ENCODE results near the gene GALM.

GALM gene

DNA sequence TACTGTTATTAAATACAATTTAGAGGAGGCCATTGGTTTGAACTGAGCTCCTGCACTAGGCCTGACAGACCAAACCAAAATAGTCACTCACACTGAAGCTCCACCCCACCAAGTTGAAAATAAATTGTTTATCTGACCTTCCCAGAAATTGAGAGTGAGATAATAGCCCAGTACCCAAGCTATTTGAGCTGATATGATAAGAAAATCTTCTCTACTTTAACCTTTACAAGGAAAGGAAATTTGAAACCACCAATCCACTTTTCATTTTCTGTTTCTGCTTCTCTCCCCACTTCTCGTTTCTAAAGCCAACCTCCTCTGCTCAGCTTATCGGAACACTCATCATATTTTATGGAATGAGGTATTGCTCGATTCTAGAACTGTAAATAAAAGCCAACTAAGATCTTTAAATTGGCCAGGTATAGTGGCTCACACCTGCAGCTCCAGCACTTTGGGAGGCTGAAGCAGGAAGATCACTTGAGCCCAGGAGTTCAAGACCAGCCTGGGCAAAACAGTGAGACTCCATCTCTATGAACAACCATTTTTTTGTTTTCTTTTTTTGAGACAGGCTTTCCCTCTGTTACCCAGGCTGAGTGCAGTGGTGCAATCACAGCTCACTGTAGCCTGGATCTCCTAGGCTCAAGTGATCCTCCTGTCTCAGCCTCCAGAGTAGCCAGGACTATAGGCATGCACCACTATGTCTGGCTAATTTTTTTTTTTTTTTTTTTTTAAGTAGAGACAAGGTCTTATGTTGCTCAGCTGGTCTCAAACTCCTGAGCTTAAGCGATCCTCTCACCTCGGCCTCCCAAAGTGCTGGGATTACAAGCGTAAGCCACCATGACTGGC, 13.3 kb upstream of the GALM start:
- H2BK5ac ChIP-seq (ENCODE audit: low read length) = no peak overlapping the region
- no peaks in the 10 kb centered on the region for H3K79me2 ChIP-seq (ENCODE audit: control insufficient read depth, insufficient read depth, low read length)
- H3K23ac ChIP-seq (ENCODE audit: low read length) = no peak overlapping the region
- DNase-seq = peak; percentile 27
- H3K18ac ChIP-seq (ENCODE audit: low read length) = no peak overlapping the region
- no peak overlapping the region for H3K9ac ChIP-seq (ENCODE audit: low read length)
- no peak overlapping the region for H3K4me3 ChIP-seq (ENCODE audit: low read length)
- no peak overlapping the region for H3K4ac ChIP-seq (ENCODE audit: low read depth, low read length)
- no peaks in the 10 kb centered on the region for H3K4me1 ChIP-seq (ENCODE audit: control insufficient read depth, low read depth, low read length)
- no peak overlapping the region for H3K4me2 ChIP-seq (ENCODE audit: low read length)
- H3K79me1 ChIP-seq (ENCODE audit: low read length) = no peaks in the 10 kb centered on the region
- no peak overlapping the region for H2AK5ac ChIP-seq (ENCODE audit: low read length)
- H3K36me3 ChIP-seq (ENCODE audit: control insufficient read depth, insufficient read depth, low read length) = no peaks in the 10 kb centered on the region
- no peaks in the 10 kb centered on the region for H3K27me3 ChIP-seq (ENCODE audit: insufficient read depth, low read length, poor library complexity)
- no peak overlapping the region for H3K56ac ChIP-seq (ENCODE audit: low read length)
- H2BK15ac ChIP-seq (replicated peaks; ENCODE audit: low read depth) = no peak overlapping the region
- no peak overlapping the region for H4K5ac ChIP-seq (ENCODE audit: low read length)
- no peak overlapping the region for H2BK120ac ChIP-seq (ENCODE audit: low read depth, low read length)
- WGBS (ENCODE audit: extremely low coverage, insufficient coverage, low lambda C conversion rate) = no CpG with 5 or more reads among the region's 6 CpGs
- H4K8ac ChIP-seq (ENCODE audit: low read depth, low read length) = no peak overlapping the region
- H3K27ac ChIP-seq (ENCODE audit: low read depth, low read length) = no peak overlapping the region

- Histone ChIP-seq H4K5ac (ENCODE audit: low read length) (no peak overlapping the region), H2BK15ac (replicated peaks; ENCODE audit: low read depth) (no peak overlapping the region)
- WGBS (ENCODE audit: extremely low coverage, insufficient coverage, low lambda C conversion rate) = no CpG with 5 or more reads among the region's 2 CpGs
Observed at GRCh38 chr2:38653380-38653714, 12.6 kb upstream of the GALM start.

DNA sequence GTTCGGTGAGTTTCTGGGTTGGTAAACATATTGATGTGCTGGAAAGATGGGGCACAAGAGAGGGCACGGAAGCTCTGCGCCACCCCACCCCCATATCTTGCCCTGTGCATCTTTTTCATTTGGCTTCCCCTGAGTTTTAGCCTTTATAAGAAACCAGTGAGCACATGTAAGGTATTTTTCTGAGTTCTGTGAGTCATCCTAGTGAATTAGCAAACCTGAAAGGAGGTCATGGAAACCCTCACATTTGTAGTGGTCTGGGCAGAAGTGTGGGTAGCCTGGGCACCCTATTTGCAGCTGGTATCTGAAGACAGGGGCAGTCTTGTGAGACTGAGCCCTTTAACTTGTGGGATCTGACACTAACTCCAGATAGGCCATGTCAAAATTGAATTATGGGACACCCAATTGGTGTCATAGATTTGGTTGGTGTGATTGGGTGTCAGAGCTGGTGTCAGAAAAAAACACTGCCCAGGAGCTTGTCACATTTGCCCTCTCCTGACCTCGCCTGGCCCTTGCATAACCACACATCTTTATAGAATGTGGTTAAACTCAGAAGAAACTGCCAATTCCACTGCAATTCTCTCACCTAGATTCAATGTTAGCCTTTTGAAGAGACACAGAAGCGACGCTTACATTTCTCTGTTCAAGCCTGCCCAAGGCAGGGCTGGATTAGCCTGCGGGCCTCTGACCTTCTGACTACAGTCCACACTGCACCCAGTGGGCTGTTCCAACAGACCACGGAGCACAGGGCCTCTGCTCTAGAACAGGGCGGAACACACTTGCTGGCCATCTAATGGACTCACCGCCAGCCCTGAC, 12.0 kb upstream of the GALM start:
- no peak overlapping the region for H3K4ac ChIP-seq (ENCODE audit: low read depth, low read length)
- H2BK120ac ChIP-seq (ENCODE audit: low read depth, low read length) = no peak overlapping the region
- H2BK15ac ChIP-seq (replicated peaks; ENCODE audit: low read depth) = no peak overlapping the region
- H3K79me2 ChIP-seq (ENCODE audit: control insufficient read depth, insufficient read depth, low read length) = no peaks in the 10 kb centered on the region
- H4K5ac ChIP-seq (ENCODE audit: low read length) = no peak overlapping the region
- no peaks in the 10 kb centered on the region for H3K79me1 ChIP-seq (ENCODE audit: low read length)
- H3K23ac ChIP-seq (ENCODE audit: low read length) = no peak overlapping the region
- H2AK5ac ChIP-seq (ENCODE audit: low read length) = no peak overlapping the region
- H2BK5ac ChIP-seq (ENCODE audit: low read length) = no peak overlapping the region
- no peak overlapping the region for H4K8ac ChIP-seq (ENCODE audit: low read depth, low read length)
- no CpG with 5 or more reads among the region's 10 CpGs for WGBS (ENCODE audit: extremely low coverage, insufficient coverage, low lambda C conversion rate)
- no peaks in the 10 kb centered on the region for H3K4me1 ChIP-seq (ENCODE audit: control insufficient read depth, low read depth, low read length)
- DNase-seq = no peak
- no peak overlapping the region for H3K18ac ChIP-seq (ENCODE audit: low read length)
- no peak overlapping the region for H3K4me3 ChIP-seq (ENCODE audit: low read length)
- no peaks in the 10 kb centered on the region for H3K36me3 ChIP-seq (ENCODE audit: control insufficient read depth, insufficient read depth, low read length)
- H3K27me3 ChIP-seq (ENCODE audit: insufficient read depth, low read length, poor library complexity) = no peaks in the 10 kb centered on the region
- no peak overlapping the region for H3K27ac ChIP-seq (ENCODE audit: low read depth, low read length)
- no peak overlapping the region for H3K9ac ChIP-seq (ENCODE audit: low read length)
- H3K56ac ChIP-seq (ENCODE audit: low read length) = no peak overlapping the region
- H3K4me2 ChIP-seq (ENCODE audit: low read length) = no peak overlapping the region

More at GRCh38 chr2:38653380-38653714, 12.6 kb upstream of the GALM start:
- Histone ChIP-seq H3K56ac (ENCODE audit: low read length) (no peak overlapping the region), H3K79me2 (ENCODE audit: control insufficient read depth, insufficient read depth, low read length) (no peaks in the 10 kb centered on the region), H3K36me3 (ENCODE audit: control insufficient read depth, insufficient read depth, low read length) (no peaks in the 10 kb centered on the region), H3K4me1 (ENCODE audit: control insufficient read depth, low read depth, low read length) (no peaks in the 10 kb centered on the region), H3K9ac (ENCODE audit: low read length) (no peak overlapping the region), H2AK5ac (ENCODE audit: low read length) (no peak overlapping the region), H3K27ac (ENCODE audit: low read depth, low read length) (no peak overlapping the region), H3K18ac (ENCODE audit: low read length) (no peak overlapping the region), H3K4ac (ENCODE audit: low read depth, low read length) (no peak overlapping the region), H3K23ac (ENCODE audit: low read length) (no peak overlapping the region), H2BK5ac (ENCODE audit: low read length) (no peak overlapping the region), H2BK120ac (ENCODE audit: low read depth, low read length) (no peak overlapping the region), H3K4me3 (ENCODE audit: low read length) (no peak overlapping the region), H4K8ac (ENCODE audit: low read depth, low read length) (no peak overlapping the region), H3K27me3 (ENCODE audit: insufficient read depth, low read length, poor library complexity) (no peaks in the 10 kb centered on the region), H3K4me2 (ENCODE audit: low read length) (no peak overlapping the region), H3K79me1 (ENCODE audit: low read length) (no peaks in the 10 kb centered on the region)
- no peak for DNase-seq

DNA sequence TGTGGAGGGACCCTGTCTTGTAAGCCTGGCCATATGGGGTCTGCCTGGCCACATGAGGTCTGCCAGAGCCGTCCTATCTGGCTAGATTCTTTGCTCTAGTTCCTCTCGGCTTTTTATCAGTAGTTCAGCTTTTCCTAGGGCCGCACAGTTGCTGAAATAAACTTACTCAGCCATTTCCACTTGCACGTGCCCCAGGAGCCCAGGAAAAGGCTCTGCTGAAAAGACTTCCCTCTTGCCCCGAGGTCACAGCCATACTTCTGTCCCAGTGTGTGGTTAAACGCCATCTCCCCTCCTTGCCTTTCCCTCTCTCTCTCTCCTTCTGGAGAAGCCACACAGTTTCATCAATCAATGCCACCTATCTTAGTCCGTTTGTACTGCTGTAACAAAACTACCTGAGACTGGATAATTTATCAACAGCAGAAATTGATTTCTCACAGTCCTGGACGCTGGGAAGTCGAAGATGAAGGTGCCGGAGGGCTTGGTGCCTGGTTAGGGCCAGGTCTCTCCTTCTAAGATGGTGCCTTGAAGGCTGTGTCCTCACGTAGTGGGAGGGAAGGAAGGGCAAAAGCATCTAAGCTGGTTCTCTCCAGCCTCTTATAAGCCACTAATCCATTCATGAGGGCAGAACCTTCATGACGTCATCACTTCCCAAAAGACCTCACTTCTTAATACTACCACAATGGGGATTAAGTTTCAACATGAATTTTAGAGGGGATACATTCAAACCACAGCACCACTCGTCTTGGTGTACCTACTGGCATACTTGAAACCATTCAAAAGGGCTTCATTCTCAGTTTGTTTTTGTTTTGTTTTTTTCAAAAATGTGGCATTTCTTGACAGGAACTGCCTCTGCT, 11.2 kb upstream of the GALM start:
- WGBS (ENCODE audit: extremely low coverage, insufficient coverage, low lambda C conversion rate) = no CpG with 5 or more reads among the region's 13 CpGs
- Histone ChIP-seq H3K4me2 (ENCODE audit: low read length) (no peak overlapping the region), H3K4me3 (ENCODE audit: low read length) (no peak overlapping the region), H3K4me1 (ENCODE audit: control insufficient read depth, low read depth, low read length) (no peaks in the 10 kb centered on the region), H2BK120ac (ENCODE audit: low read depth, low read length) (no peak overlapping the region), H3K36me3 (ENCODE audit: control insufficient read depth, insufficient read depth, low read length) (no peaks in the 10 kb centered on the region), H4K8ac (ENCODE audit: low read depth, low read length) (no peak overlapping the region), H3K9ac (ENCODE audit: low read length) (no peak overlapping the region), H3K23ac (ENCODE audit: low read length) (peak overlapping the region; percentile 39), H3K79me1 (ENCODE audit: low read length) (no peaks in the 10 kb centered on the region), H3K27me3 (ENCODE audit: insufficient read depth, low read length, poor library complexity) (no peaks in the 10 kb centered on the region), H2AK5ac (ENCODE audit: low read length) (no peak overlapping the region), H3K56ac (ENCODE audit: low read length) (no peak overlapping the region), H2BK5ac (ENCODE audit: low read length) (no peak overlapping the region), H3K18ac (ENCODE audit: low read length) (no peak overlapping the region), H2BK15ac (replicated peaks; ENCODE audit: low read depth) (no peak overlapping the region), H4K5ac (ENCODE audit: low read length) (no peak overlapping the region), H3K79me2 (ENCODE audit: control insufficient read depth, insufficient read depth, low read length) (no peaks in the 10 kb centered on the region), H3K27ac (ENCODE audit: low read depth, low read length) (no peak overlapping the region), H3K4ac (ENCODE audit: low read depth, low read length) (no peak overlapping the region)
- DNase-seq = no peak

DNA sequence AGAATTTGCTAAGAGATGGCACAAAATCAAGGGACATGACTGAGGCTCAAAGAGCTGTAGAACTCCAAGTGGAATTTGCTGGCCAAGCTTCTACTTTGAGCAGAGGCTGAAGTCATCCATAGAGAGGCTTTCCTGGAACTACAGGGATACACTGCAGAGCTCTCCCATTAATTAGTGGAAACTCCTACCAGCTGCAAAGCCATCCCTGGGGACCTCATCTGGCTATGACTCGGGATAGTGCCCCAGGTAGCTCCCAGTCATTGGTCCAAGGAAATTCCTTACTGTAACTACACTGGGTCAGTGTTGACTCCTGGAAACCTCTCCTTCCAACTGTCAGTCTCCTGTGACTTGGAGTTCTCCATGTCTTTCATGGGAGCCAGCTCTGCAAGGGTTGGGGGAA, 10.5 kb upstream of the GALM start:
- no peak overlapping the region for H3K18ac ChIP-seq (ENCODE audit: low read length)
- no peak for DNase-seq
- no peak overlapping the region for H3K23ac ChIP-seq (ENCODE audit: low read length)
- H3K4me2 ChIP-seq (ENCODE audit: low read length) = no peak overlapping the region
- no peak overlapping the region for H3K4me3 ChIP-seq (ENCODE audit: low read length)
- no peak overlapping the region for H4K5ac ChIP-seq (ENCODE audit: low read length)
- H4K8ac ChIP-seq (ENCODE audit: low read depth, low read length) = no peak overlapping the region
- H3K36me3 ChIP-seq (ENCODE audit: control insufficient read depth, insufficient read depth, low read length) = no peaks in the 10 kb centered on the region
- no peaks in the 10 kb centered on the region for H3K79me2 ChIP-seq (ENCODE audit: control insufficient read depth, insufficient read depth, low read length)
- H2BK5ac ChIP-seq (ENCODE audit: low read length) = no peak overlapping the region
- no peak overlapping the region for H3K9ac ChIP-seq (ENCODE audit: low read length)
- WGBS (ENCODE audit: extremely low coverage, insufficient coverage, low lambda C conversion rate) = no CpG with 5 or more reads among the region's 1 CpG
- no peak overlapping the region for H3K27ac ChIP-seq (ENCODE audit: low read depth, low read length)
- H3K56ac ChIP-seq (ENCODE audit: low read length) = no peak overlapping the region
- H3K4me1 ChIP-seq (ENCODE audit: control insufficient read depth, low read depth, low read length) = no peaks in the 10 kb centered on the region
- no peak overlapping the region for H2AK5ac ChIP-seq (ENCODE audit: low read length)
- no peak overlapping the region for H2BK15ac ChIP-seq (replicated peaks; ENCODE audit: low read depth)
- no peaks in the 10 kb centered on the region for H3K27me3 ChIP-seq (ENCODE audit: insufficient read depth, low read length, poor library complexity)
- H3K79me1 ChIP-seq (ENCODE audit: low read length) = no peaks in the 10 kb centered on the region
- H2BK120ac ChIP-seq (ENCODE audit: low read depth, low read length) = no peak overlapping the region
- H3K4ac ChIP-seq (ENCODE audit: low read depth, low read length) = no peak overlapping the region
